Epithelial cell of esophagus (primary cell): ENCODE results near the gene NID1.

Experiments
- DNase-seq: peaks from one replicate; pipeline ENCODE4 v3.0.0; 2010; ENCODE audit warnings: low read depth
- H3K4me3 ChIP-seq: 2 replicates; pipeline ENCODE4 v1.5.1; 2011; ENCODE audit warnings: mild to moderate bottlenecking, low read length, control low read depth
- CTCF ChIP-seq: IDR thresholded peaks from 2 replicates; pipeline ENCODE4 v1.5.1; 2011; ENCODE audit warnings: low read depth, mild to moderate bottlenecking, low read length, control low read depth, inconsistent platforms; ENCODE audit not compliant: insufficient read depth; ENCODE audit errors: missing control alignments

Gene NID1

GRCh38 chr1:236110137-236110536 is 45.2 kb upstream of the NID1 start:
- DNase-seq, result no peak
- H3K4me3 ChIP-seq, result no peak overlapping the region
- no peak for TF ChIP-seq CTCF

- DNase-seq, result peak; percentile 33
- no peak for TF ChIP-seq CTCF
- no peak overlapping the region for H3K4me3 ChIP-seq
Observed at GRCh38 chr1:236108027-236108648, 43.2 kb upstream of the NID1 start.

GRCh38 chr1:236107121-236107907 is 42.4 kb upstream of the NID1 start:
- no peak for TF ChIP-seq CTCF
- no peak overlapping the region for H3K4me3 ChIP-seq
- peak; percentile 31 for DNase-seq

DNA sequence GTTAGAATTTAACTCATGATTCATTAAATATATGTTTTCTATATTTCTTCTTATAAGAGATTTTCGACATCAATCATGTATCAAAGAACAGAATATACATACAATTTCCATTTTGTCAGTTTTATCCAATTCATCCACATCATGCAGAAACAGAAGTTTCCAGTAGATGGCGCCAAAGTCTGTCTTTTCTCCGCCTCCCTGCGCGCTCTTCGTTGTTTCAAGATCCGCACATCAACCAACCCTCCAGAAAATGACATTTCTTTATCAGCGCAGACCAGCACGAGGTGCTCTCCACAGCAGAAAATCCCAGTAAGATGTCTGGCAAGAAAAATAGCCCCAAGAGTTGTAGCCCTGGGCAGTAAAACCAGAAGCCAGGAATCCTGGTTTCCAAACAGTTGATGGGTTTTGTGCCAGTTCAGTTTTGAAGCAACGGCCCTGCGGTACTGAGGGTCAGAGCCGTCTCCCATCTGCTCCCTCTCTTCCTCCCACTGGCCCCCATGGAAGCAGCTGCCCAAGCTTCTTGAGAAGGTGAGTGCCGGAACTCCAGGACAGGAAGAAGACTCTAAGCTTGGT is 38.8 kb upstream of the NID1 start:
- no peak overlapping the region for H3K4me3 ChIP-seq
- peak; percentile 71 for TF ChIP-seq CTCF
- DNase-seq, result peak; percentile 62

- DNase-seq, result no peak
Observed at GRCh38 chr1:236103059-236103458, 38.2 kb upstream of the NID1 start.

DNA sequence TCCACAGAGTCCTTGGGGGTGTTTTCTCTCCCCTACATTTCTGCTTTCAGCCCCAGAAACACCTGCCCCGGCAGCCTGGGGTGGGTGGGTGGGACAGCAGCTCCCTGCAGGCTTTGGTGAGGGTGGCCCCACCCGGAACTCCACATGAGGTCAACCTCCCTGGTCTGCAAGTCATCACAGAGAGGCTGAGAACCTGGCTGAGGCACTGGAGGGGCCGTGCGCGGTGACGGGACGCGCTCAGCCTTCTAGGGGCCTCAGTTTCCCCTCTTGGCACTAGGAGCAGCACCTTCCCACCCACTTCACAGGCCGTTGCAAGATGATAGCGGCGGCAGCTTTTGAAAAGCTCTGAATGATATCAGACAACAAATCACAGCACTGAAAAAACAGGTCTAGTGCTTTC is 37.7 kb upstream of the NID1 start:
- TF ChIP-seq CTCF, result no peak
- no peak overlapping the region for H3K4me3 ChIP-seq
- DNase-seq, result no peak

More at GRCh38 chr1:236103059-236103458, 38.2 kb upstream of the NID1 start:
- TF ChIP-seq CTCF, result no peak
- H3K4me3 ChIP-seq, result no peak overlapping the region
